Adrenal gland (tissue), 5 donors: Measurements from ENCODE around the gene CNTLN.

ENCODE experiments used
- CTCF ChIP-seq, 6 experiments: fragments of 450-650 bp in 4 of 6; fragments of 200-600 bp in 2 of 6; sonication (generic) in 1 of 6; IDR thresholded peaks; 1 replicate in 5 of 6; 2 replicates in 1 of 6; pipeline versions ENCODE4 v1.5.1 to v1.8.0; 2016 to 2021; ENCODE audit warnings: antibody characterized with exemption in 6 of 6, mild to moderate bottlenecking in 2 of 6, moderate library complexity in 1 of 6
- POLR2A ChIP-seq, 2 donors: fragments of 450-650 bp; IDR thresholded peaks; one replicate each; pipeline ENCODE4 v1.6.1; 2017; ENCODE audit warnings: antibody characterized with exemption in 2 of 2, mild to moderate bottlenecking in 2 of 2, moderate library complexity in 1 of 2
- donor health status: DM: no; HTN: no; CAD: no.

DNA sequence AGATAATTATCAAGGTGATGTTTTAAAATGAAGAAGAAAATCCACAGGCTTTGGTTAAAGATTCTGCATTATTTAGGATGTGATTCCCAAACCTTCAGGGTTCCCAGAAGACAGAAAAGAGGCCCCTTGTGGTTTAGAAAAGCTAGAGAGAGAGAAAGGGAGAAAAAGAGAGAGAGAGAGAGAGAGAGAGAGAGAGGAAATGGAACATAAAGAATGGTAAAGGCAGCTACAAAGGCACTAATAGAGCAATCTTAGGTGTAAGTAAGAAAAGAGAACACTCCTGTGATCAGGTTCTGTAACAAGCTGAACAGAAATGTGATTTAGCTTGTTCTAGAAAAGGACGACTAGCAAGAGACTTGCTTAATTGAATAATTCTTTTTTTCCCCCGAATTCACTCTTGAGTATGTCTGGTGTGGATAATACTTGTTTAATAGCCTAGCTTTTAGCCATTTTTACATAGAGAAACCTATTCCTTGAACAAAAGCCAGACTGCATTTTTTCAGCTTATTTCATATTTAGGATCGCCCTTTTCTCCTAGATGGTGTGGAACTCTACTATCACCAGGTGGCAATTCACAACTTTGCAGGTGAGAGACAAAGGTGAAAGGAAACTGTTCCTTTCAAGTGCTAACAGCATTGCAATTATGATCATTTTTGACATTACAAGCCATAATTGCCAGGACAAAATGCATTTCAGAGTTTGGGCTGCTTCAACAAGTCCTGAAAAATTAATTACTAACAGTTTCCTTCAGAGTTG is 386.4 kb downstream of the CNTLN start:
- no peak for TF ChIP-seq CTCF (IDR thresholded peaks at IDR 0.05)
- no peak for TF ChIP-seq POLR2A (IDR thresholded peaks at IDR 0.05)
